Hepatocyte (in vitro differentiated cells): ENCODE measurements around the gene EIF4G3.

Experiments used
- EZH2 ChIP-seq: fragments of 200-600 bp; sonication (generic); IDR thresholded peaks from 2 replicates; pipeline ENCODE4 v1.6.1; 2016; ENCODE audit warnings: antibody characterized with exemption, mild to moderate bottlenecking, borderline replicate concordance
- TF ChIP-seq, protein P1 (sequence below): fragments of 200-600 bp; sonication (generic); IDR thresholded peaks from 2 replicates; pipeline ENCODE4 v1.5.1; 2016; ENCODE audit warnings: antibody characterized with exemption, mild to moderate bottlenecking; ENCODE audit not compliant: poor library complexity

DNA sequence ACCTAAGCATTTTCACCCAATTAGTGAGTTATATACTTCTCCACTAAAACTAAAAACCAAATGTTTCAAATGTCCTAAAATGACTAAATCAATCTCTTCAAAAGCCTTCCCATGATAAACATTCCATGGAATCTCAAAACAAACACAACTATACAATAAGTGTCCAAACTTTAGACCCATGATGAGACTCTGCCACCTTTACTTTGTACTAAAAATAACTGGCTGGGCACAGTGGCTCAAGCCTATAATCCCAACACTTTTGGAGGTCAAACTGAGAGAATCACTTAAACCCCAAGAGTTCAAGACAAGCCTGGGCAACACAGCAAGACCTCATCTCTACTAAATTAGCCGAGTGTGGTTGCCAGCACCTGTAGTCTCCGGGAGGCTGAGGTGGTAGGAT is 87.4 kb downstream of the EIF4G3 start:
- TF ChIP-seq, protein P1, sequence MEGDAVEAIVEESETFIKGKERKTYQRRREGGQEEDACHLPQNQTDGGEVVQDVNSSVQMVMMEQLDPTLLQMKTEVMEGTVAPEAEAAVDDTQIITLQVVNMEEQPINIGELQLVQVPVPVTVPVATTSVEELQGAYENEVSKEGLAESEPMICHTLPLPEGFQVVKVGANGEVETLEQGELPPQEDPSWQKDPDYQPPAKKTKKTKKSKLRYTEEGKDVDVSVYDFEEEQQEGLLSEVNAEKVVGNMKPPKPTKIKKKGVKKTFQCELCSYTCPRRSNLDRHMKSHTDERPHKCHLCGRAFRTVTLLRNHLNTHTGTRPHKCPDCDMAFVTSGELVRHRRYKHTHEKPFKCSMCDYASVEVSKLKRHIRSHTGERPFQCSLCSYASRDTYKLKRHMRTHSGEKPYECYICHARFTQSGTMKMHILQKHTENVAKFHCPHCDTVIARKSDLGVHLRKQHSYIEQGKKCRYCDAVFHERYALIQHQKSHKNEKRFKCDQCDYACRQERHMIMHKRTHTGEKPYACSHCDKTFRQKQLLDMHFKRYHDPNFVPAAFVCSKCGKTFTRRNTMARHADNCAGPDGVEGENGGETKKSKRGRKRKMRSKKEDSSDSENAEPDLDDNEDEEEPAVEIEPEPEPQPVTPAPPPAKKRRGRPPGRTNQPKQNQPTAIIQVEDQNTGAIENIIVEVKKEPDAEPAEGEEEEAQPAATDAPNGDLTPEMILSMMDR, result no peak
- no peak for TF ChIP-seq EZH2
